Measurements from ENCODE around the gene RGP1. TPM values are rescaled to one million over a fixed set of nuclear protein-coding genes. Genes with fewer than 3 reads are reported as not detected.

RGP1 gene
- total RNA-seq, 1 donor from 2014 or later, result 35.7 TPM

DNA sequence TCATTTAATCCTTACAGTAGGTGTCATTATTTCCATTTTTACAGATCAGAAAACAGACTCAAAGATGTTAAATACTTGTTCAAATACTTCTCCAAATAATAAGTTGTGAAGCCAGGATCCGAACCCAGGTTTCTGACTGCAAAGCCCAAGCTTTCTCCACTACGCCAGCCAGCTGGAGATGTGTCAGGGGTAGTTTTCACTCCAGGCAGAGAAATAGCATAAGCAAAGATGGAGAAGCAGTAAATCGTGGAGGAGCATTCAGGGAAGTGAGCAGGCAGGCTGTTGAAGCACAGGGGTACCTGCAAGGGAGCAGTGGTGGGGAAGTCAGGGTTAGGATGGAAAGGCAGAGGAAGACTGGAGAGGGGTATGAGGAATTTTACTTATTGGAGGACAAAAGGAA lies 20.0 kb upstream of the RGP1 start:
- peaks cover 17% of the 10 kb centered on the region for H3K36me3 Mint-ChIP-seq
- no peaks in the 10 kb centered on the region for H3K9me3 Mint-ChIP-seq
- H3K27me3 Mint-ChIP-seq, result no peaks in the 10 kb centered on the region
- peaks cover 16% of the 10 kb centered on the region for H3K4me1 Mint-ChIP-seq (ENCODE audit: unreplicated experiment)
- TF ChIP-seq, protein P1, sequence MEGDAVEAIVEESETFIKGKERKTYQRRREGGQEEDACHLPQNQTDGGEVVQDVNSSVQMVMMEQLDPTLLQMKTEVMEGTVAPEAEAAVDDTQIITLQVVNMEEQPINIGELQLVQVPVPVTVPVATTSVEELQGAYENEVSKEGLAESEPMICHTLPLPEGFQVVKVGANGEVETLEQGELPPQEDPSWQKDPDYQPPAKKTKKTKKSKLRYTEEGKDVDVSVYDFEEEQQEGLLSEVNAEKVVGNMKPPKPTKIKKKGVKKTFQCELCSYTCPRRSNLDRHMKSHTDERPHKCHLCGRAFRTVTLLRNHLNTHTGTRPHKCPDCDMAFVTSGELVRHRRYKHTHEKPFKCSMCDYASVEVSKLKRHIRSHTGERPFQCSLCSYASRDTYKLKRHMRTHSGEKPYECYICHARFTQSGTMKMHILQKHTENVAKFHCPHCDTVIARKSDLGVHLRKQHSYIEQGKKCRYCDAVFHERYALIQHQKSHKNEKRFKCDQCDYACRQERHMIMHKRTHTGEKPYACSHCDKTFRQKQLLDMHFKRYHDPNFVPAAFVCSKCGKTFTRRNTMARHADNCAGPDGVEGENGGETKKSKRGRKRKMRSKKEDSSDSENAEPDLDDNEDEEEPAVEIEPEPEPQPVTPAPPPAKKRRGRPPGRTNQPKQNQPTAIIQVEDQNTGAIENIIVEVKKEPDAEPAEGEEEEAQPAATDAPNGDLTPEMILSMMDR (conservative IDR thresholded peaks at IDR 0.05), result no peak
- no peak overlapping the region for H3K4me3 Mint-ChIP-seq
- no peak overlapping the region for H3K27ac Mint-ChIP-seq
- DNase-seq (ENCODE audit: extremely low spot score, unreplicated experiment), result no peak

DNA sequence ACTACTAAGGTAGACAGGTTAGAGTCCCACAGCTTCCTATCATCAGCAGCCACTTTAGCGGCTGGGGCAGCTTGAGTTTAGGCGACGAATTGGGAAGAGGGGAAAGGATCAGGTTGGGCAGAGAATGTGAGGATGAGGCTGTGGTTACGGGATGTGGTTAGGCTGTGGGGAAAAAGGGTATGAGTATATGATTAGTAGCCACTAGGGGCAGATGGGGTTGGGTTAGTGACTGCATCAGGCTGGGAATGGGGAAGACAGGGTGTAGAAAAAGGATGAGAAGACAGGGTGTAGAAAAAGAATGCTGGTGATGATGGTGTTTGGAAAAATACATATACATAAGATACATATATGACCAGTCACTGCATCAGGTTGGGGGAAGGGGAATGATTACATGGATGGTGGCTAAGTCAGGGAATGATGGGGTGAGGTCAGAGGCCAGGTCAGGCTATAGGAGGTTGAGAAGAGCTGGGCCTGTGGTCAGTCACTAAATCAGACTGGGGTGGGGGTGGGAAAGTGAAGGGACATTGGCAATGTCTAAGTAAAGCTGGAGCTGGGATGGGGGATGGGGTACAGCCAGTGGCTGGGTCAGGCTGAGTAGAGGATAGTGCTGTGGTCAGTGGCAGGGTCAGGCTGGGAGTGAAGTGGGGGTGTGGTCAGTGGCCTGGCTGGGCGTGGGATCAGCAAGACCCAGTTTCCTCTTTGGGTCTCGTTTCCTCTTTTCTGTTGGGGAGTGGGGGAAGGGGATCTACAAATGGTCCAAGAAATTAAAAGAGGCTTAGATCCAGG lies 19.2 kb upstream of the RGP1 start:
- H3K27me3 Mint-ChIP-seq, result no peaks in the 10 kb centered on the region
- no peak overlapping the region for H3K27ac Mint-ChIP-seq
- TF ChIP-seq, protein P1 (conservative IDR thresholded peaks at IDR 0.05), result peak; percentile 72
- peaks cover 11% of the 10 kb centered on the region for H3K36me3 Mint-ChIP-seq
- DNase-seq (ENCODE audit: extremely low spot score, unreplicated experiment), result no peak
- H3K4me1 Mint-ChIP-seq (ENCODE audit: unreplicated experiment), result peaks cover 16% of the 10 kb centered on the region
- H3K4me3 Mint-ChIP-seq, result no peak overlapping the region
- H3K9me3 Mint-ChIP-seq, result no peaks in the 10 kb centered on the region

DNA sequence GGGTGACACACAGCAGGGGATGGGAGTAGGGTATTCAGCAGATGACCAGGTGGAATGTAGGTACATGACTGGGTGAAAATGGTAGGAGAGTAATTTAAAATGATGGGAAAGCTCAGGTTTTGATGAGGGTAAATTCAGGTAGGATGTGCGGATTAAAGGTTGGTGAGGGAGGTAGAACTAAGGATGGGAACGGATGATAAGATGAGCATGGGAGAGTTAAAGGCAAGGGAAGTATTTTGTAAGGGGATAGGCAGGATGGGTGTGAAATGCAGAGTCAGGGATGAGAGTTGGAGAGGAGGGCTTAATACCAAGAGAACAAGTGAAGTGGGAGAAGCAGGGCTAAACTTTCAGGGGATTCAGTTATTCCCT lies 18.6 kb upstream of the RGP1 start:
- Mint-ChIP-seq H3K9me3 (no peaks in the 10 kb centered on the region), H3K27me3 (no peaks in the 10 kb centered on the region), H3K4me1 (ENCODE audit: unreplicated experiment) (peaks cover 16% of the 10 kb centered on the region), H3K27ac (no peak overlapping the region), H3K4me3 (no peak overlapping the region), H3K36me3 (peaks cover 15% of the 10 kb centered on the region)
- TF ChIP-seq, protein P1 (conservative IDR thresholded peaks at IDR 0.05), result no peak
- no peak for DNase-seq (ENCODE audit: extremely low spot score, unreplicated experiment)

DNA sequence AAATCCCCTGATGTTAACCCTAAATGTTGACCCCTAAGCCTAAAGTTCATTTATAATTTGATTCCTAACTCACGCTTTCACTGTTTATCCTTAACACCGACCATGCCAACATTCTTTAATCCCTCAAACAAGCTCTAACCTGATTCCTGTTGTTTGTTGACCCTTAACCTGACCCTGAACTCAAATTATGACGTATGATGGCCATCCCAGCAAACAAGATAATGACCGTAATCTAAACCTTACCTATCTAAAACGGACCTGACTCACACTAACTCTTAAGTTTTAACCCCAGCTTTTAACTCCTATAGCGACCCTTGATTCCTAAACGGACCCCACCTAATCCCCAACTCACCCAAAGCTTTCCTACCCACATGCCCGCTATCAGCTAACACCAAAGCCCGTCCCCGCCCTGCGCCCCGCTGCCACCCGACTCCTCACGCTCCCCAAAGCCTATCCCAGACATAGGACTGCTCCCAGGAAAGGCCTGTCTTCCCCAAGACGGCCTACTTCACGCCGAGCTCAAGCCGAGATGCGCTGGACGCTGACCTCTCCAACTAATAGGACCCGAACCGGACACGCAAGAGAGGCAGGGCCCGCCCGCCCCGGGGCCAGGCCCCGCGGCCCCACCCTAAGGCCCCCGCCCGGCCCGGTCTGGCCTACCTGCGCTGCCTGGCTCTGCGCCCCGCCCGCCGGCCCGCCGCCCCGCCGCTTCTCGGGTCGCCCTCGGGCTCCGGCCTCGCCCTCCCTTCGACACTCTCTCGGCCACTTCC lies 17.5 kb upstream of the RGP1 start:
- Mint-ChIP-seq H3K4me1 (ENCODE audit: unreplicated experiment) (peaks cover 16% of the 10 kb centered on the region), H3K4me3 (no peak overlapping the region), H3K27me3 (no peaks in the 10 kb centered on the region), H3K36me3 (peaks cover 20% of the 10 kb centered on the region), H3K27ac (no peak overlapping the region), H3K9me3 (no peaks in the 10 kb centered on the region)
- TF ChIP-seq, protein P1 (conservative IDR thresholded peaks at IDR 0.05), result no peak
- no peak for DNase-seq (ENCODE audit: extremely low spot score, unreplicated experiment)

DNA sequence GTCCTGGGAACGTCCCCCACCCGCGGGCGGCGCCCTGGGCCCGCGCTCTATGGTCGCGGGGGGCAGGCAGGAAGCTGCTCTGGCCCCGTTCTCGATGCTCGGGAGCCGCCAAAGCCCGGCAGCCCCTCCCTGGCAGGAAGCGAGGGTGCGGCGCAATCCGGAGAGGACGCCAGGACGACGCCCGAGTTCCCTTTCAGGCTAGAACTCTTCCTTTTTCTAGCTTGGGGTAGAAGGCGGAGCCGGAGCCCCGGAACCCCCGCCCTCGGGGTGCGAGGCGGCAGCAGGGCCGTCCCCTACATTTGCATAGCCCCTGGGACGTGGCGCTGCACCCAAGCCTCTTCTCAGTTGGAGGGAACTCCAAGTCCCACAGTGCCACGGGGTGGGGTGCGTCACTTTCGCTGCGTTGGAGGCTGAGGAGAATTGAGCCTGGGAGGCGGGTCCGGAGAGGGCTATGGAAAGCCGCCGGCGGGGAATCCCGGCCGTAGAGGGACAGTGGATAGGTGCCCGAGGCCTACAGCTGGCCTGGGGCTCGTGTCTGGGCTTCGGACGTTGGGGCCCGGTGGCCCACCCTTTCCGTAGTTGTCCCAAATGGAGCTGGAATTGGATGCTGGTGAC lies 16.8 kb upstream of the RGP1 start, which contains the start of the genes CREB3 and TLN1:
Gene CREB3 (plus strand): TSS at position 482 of the 615 bp plus-strand sequence. CDS start 107 bp downstream, at position 589.
Gene TLN1 (minus strand): TSS at position 11 of the 615 bp plus-strand sequence. CDS start 6,501 bp downstream, outside the sequence.
- no peak within 1 kb of the TSS for H3K27ac Mint-ChIP-seq
- DNase-seq (ENCODE audit: extremely low spot score, unreplicated experiment), result peak; percentile 96
- H3K9me3 Mint-ChIP-seq, result no peaks in the 10 kb centered on the region
- no peak within 1 kb of the TSS for H3K4me3 Mint-ChIP-seq
- H3K36me3 Mint-ChIP-seq, result peaks cover 20% of the 10 kb centered on the region
- peaks cover 16% of the 10 kb centered on the region for H3K4me1 Mint-ChIP-seq (ENCODE audit: unreplicated experiment)
- H3K27me3 Mint-ChIP-seq, result no peaks in the 10 kb centered on the region
- TF ChIP-seq, protein P1 (conservative IDR thresholded peaks at IDR 0.05), result peak; percentile 2
